ENCODE results near the gene NRIP1.

Gene NRIP1

GRCh38 chr21:14926186-14926585 is 138.6 kb downstream of the NRIP1 start:
- peaks cover 7% of the 10 kb centered on the region for H3K36me3 Mint-ChIP-seq (ENCODE audit: low read depth)
- H3K27me3 Mint-ChIP-seq (ENCODE audit: low read depth): no peaks in the 10 kb centered on the region
- H3K4me3 Mint-ChIP-seq: no peak overlapping the region
- H3K9me3 Mint-ChIP-seq: peaks cover 3% of the 10 kb centered on the region
- no peak for TF ChIP-seq CTCF (IDR thresholded peaks at IDR 0.05; ENCODE audit: unreplicated experiment in 3 of 3)
- no peaks in the 10 kb centered on the region for H3K4me1 Mint-ChIP-seq
- no peak overlapping the region for H3K27ac Mint-ChIP-seq

- no peaks in the 10 kb centered on the region for H3K4me1 Mint-ChIP-seq
- H3K4me3 Mint-ChIP-seq: no peak overlapping the region
- H3K36me3 Mint-ChIP-seq (ENCODE audit: low read depth): peaks cover 7% of the 10 kb centered on the region
- H3K9me3 Mint-ChIP-seq: peaks cover 3% of the 10 kb centered on the region
- H3K27ac Mint-ChIP-seq: no peak overlapping the region
- no peaks in the 10 kb centered on the region for H3K27me3 Mint-ChIP-seq (ENCODE audit: low read depth)
- TF ChIP-seq CTCF (IDR thresholded peaks at IDR 0.05; ENCODE audit: unreplicated experiment in 3 of 3): no peak
Observed at GRCh38 chr21:14923468-14923867, 141.3 kb downstream of the NRIP1 start.

- Mint-ChIP-seq H3K27me3 (ENCODE audit: low read depth) (no peaks in the 10 kb centered on the region), H3K36me3 (ENCODE audit: low read depth) (peaks cover 7% of the 10 kb centered on the region), H3K4me3 (no peak overlapping the region), H3K27ac (no peak overlapping the region), H3K9me3 (peaks cover 3% of the 10 kb centered on the region), H3K4me1 (no peaks in the 10 kb centered on the region)
- TF ChIP-seq CTCF (IDR thresholded peaks at IDR 0.05; ENCODE audit: unreplicated experiment in 3 of 3): no peak
Observed at GRCh38 chr21:14922980-14923379, 141.8 kb downstream of the NRIP1 start.

GRCh38 chr21:14918527-14918926 is 146.3 kb downstream of the NRIP1 start:
- Mint-ChIP-seq H3K4me1 (peaks cover 8% of the 10 kb centered on the region), H3K36me3 (ENCODE audit: low read depth) (peaks cover 4% of the 10 kb centered on the region), H3K27ac (no peak overlapping the region), H3K27me3 (ENCODE audit: low read depth) (no peaks in the 10 kb centered on the region), H3K4me3 (no peak overlapping the region), H3K9me3 (no peaks in the 10 kb centered on the region)
- TF ChIP-seq CTCF (IDR thresholded peaks at IDR 0.05; ENCODE audit: unreplicated experiment in 3 of 3): no peak

GRCh38 chr21:14917762-14918161 is 147.0 kb downstream of the NRIP1 start:
- no peak for TF ChIP-seq CTCF (IDR thresholded peaks at IDR 0.05; ENCODE audit: unreplicated experiment in 3 of 3)
- H3K27me3 Mint-ChIP-seq (ENCODE audit: low read depth): no peaks in the 10 kb centered on the region
- H3K27ac Mint-ChIP-seq: no peak overlapping the region
- peaks cover 4% of the 10 kb centered on the region for H3K36me3 Mint-ChIP-seq (ENCODE audit: low read depth)
- no peaks in the 10 kb centered on the region for H3K9me3 Mint-ChIP-seq
- H3K4me3 Mint-ChIP-seq: no peak overlapping the region
- H3K4me1 Mint-ChIP-seq: peaks cover 8% of the 10 kb centered on the region

GRCh38 chr21:14916676-14917141 is 148.1 kb downstream of the NRIP1 start:
- H3K4me1 Mint-ChIP-seq: peaks cover 8% of the 10 kb centered on the region
- TF ChIP-seq CTCF (IDR thresholded peaks at IDR 0.05; ENCODE audit: unreplicated experiment in 3 of 3): no peak
- H3K4me3 Mint-ChIP-seq: no peak overlapping the region
- H3K9me3 Mint-ChIP-seq: no peaks in the 10 kb centered on the region
- H3K36me3 Mint-ChIP-seq (ENCODE audit: low read depth): peaks cover under 1% of the 10 kb centered on the region
- H3K27ac Mint-ChIP-seq: peak overlapping the region in 1 of 3 experiments; percentile 83
- no peaks in the 10 kb centered on the region for H3K27me3 Mint-ChIP-seq (ENCODE audit: low read depth)
